GM11168 (cell line): ENCODE results near the gene CFAP119.

Experiments
- in situ Hi-C: fragments of 300-500 bp; cut with MboI; formaldehyde crosslinking; loops from one replicate; pipeline ENCODE4 v1.12.0; 2022; ENCODE audit warnings: low sequenced_read_pairs; ENCODE audit not compliant: unreplicated experiment

Gene CFAP119

DNA sequence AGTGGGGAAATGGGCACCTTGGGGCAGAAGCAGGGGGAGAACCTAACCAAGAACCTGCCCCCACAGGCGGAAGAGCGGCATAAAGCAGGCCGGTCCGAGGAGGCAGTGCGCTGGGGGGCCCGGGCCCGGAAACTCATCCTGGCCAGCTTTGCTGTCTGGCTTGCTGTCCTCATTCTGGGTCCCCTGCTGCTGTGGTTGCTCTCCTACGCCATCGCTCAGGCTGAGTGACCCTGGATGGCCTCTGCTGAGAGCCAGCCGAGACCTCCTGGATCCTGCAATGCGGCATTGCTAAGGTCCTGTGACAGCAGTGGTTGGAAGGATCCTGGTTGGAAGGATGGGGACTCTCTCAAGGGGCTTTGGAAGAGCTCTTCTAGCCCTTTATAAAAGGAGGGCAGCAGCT is 18.1 kb downstream of the CFAP119 start:
- in situ Hi-C loops = no loop called here

DNA sequence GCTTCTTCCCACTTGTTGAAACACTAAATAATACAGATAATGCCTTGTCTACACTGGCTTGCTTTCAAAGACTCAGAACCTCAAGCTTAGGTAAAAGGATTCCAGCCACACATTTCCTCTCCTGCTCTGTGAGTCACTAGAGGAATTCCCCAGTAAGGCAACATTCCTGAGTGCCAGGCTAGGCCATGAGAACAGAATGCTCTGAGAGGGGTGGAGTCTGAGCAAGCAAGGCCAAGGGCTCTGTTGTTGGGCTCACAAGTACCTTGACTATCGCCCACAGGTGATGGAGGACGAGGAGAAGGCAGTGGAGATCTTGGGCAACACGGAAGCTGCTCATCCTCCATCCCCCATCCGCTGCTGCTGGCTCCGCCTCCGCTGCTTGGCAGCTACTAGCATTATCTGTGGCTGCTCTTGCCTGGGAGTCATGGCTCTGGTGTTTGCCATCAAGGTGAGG is 20.4 kb downstream of the CFAP119 start:
- in situ Hi-C loops = no loop called here

DNA sequence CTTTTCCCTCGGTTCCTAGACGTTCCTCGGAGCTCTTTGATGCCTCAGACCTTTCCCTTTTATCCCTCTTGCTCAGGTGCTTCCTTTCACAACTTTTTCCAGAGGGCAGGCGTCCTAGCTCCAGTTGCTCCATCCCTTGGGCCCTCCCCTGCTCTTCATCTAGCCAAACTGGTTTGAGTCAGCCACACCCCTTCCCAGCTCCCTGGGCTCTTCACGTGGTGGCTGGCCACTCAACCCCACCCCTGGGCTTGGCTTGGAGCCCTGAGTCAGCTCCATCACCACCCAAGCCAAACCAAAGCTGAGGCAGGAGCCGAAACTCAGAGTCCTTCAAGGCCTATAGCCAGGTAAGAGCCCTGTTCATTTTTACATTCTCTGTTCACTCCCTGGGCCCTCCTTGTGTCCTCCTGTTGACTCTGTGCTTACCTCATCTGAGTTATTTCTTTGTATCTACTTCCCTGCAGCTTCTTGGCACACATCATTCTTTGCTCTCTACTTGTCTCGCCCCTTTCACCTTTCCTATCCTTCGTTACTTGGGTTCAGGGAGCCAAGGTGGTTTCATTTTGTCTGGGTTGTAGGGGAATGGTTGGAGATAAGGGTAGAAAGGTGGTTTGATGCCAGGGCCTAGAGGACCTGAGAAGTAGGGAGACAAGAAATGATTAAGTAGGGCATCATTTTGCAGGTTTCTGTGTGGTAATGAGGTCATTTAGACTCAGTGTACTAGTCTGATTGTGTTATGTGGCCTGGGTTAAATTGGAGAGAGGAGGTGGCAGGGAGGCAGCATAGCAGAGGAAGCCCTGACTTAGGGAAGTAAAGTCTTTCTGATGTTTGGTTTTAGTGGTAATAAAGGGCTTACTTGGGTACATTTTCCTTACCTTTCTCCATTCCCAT is 21.3 kb downstream of the CFAP119 start:
- in situ Hi-C loops = no loop called here

DNA sequence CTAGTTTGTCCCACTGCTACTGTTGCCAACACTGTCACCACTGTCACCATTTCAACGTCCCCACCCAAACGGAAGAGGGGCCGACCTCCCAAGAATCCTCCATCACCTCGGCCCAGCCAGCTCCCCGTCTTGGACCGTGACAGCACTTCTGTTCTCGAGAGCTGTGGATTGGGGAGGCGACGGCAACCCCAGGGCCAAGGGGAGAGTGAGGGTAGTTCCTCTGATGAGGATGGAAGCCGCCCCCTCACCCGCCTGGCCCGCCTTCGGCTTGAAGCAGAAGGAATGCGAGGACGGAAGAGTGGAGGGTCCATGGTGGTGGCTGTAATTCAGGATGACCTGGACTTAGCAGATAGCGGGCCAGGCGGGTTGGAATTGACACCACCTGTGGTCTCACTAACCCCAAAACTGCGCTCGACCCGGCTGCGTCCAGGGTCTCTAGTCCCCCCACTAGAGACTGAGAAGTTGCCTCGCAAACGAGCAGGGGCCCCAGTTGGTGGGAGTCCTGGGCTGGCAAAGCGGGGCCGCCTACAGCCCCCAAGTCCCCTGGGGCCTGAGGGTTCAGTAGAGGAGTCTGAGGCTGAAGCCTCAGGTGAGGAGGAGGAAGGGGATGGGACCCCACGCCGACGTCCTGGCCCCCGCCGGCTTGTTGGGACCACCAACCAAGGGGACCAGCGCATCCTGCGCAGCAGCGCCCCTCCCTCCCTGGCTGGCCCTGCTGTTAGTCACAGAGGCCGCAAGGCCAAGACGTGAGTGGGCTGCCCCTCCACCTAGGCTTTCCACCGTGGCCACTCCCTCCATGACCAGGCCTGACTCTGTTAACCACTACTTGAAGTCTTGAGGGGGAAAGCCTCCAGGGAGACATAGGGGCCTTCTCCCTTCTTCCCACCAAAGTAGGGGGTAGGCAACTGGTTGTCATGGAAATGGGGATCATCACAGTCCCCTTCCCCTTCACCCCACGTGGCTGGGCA is 22.6 kb downstream of the CFAP119 start:
- in situ Hi-C loops = no loop called here

DNA sequence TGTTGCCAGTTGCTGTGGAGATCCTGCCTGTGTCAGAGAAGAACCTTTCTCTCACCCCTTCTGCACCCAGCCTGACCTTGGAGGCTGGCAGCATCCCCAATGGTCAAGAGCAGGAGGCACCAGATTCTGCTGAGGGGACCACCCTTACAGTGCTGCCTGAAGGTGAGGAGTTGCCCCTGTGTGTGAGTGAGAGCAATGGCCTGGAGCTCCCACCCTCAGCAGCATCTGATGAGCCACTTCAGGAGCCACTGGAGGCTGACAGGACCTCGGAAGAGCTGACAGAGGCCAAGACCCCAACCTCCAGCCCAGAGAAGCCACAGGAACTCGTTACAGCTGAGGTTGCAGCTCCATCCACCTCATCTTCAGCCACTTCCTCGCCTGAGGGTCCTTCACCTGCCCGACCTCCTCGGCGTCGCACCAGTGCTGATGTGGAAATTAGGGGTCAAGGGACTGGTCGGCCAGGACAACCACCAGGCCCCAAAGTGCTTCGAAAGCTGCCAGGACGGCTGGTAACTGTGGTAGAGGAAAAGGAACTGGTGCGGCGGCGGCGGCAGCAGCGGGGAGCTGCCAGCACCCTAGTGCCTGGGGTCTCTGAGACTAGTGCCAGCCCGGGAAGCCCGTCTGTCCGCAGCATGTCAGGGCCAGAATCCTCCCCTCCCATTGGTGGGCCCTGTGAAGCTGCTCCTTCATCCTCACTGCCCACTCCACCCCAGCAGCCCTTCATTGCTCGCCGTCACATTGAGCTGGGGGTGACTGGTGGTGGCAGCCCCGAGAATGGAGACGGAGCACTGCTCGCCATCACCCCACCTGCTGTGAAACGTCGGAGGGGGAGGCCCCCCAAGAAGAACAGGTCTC is 23.8 kb downstream of the CFAP119 start:
- in situ Hi-C loops = no loop called here

DNA sequence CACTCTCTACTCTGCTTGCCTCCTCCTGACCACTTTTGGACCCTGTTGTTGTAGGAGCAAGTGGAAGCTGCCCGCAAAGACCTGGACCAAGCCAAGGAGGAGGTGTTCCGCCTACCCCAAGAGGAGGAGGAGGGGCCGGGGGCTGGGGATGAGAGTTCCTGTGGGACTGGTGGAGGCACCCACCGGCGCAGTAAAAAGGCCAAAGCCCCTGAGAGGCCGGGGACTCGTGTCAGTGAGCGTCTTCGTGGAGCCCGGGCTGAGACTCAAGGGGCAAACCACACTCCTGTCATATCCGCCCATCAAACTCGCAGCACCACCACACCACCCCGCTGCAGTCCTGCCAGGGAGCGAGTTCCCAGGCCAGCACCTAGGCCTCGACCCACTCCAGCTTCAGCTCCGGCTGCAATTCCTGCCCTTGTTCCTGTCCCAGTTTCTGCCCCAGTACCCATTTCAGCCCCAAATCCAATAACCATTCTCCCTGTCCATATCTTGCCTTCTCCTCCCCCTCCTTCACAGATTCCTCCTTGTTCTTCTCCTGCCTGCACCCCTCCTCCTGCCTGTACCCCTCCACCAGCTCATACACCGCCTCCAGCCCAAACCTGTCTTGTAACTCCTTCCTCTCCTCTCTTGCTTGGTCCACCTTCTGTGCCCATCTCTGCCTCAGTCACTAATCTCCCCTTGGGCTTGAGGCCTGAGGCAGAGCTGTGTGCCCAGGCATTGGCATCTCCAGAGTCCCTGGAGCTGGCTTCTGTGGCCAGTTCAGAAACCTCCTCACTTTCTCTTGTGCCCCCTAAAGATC is 24.7 kb downstream of the CFAP119 start:
- in situ Hi-C loops = no loop called here

DNA sequence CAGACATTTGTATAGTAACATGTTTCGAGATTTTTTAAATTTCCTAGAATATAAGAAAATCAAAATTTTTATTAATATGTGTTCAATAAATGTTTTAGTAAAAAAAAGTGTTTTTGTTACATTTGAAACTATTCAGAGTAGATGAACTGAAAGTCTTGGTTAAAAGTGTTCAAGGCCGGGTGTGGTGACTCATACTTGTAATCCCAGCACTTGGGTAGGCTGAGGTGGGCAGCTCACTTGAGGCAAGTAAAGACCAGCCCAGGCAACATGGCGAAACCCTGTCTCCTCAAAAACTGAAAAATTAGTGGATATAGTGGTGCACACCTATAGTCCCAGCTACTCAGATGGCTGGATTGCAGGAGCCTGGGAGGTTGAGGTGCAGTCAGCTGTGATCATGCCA is 30.5 kb downstream of the CFAP119 start:
- in situ Hi-C loops = no loop called here

DNA sequence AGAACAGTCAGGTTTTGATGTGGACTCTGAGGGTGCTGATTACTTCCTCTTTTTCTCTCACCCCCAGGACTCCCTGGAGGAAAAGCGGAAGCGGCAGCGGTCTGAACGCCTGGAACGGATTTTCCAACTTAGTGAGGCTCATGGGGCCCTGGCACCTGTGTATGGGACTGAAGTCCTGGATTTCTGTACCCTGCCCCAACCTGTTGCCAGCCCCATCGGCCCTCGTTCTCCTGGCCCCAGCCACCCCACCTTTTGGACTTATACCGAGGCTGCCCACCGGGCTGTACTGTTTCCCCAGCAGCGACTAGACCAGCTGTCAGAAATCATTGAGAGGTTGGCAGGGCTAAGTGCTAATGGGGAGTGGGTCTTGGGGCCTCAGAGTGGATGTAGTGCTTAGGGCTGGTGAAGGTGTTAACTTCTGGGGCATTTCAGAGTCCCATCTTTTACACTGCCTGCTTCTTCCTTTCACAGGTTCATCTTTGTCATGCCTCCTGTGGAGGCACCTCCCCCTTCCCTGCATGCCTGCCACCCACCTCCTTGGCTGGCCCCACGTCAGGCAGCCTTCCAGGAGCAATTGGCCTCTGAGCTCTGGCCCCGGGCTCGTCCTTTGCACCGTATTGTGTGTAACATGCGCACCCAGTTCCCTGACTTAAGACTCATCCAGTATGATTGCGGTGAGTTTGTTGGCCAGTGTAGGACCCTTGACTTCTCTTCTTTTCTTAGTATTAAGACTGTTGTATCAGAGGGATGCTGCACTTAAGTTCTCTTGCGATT is 32.8 kb downstream of the CFAP119 start:
- in situ Hi-C loops = no loop called here

DNA sequence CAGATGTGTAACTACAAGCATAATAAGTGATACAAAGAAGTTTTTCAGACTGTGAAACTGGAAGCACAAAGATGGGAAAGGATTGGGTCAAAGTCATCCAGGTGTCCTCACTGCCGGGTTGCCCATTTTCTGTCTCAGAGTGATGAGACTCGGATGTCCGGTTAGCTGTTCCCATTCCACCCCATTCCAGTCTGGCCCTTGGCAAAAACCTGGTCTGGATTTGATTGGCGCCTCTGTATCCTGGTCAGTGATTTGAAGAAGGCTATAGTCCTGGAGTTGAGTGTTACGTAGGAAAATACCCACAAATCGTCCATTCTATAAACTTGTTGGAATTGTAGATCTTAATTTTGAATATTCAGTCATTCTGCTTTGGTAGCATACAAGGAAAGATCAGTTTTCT is 33.5 kb downstream of the CFAP119 start:
- in situ Hi-C loops = no loop called here

DNA sequence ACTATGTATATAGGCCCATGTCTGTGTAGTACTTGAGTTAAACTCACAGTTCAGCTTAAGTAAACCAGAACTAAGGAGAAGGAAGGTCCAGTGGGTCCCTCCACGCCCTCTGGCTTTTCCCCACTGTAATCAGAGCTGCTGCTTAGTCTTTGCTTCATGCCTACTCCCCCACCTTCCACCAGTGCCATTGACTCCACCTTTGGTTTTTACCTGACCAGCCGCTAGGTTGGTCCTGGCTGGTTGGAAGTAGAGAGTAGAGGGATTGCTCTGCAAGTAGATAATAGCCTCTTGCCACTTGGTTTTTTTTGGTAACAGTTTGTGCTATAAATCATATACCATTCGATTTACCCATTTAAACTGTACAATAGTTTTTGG is 36.5 kb downstream of the CFAP119 start:
- in situ Hi-C loops = no loop called here

DNA sequence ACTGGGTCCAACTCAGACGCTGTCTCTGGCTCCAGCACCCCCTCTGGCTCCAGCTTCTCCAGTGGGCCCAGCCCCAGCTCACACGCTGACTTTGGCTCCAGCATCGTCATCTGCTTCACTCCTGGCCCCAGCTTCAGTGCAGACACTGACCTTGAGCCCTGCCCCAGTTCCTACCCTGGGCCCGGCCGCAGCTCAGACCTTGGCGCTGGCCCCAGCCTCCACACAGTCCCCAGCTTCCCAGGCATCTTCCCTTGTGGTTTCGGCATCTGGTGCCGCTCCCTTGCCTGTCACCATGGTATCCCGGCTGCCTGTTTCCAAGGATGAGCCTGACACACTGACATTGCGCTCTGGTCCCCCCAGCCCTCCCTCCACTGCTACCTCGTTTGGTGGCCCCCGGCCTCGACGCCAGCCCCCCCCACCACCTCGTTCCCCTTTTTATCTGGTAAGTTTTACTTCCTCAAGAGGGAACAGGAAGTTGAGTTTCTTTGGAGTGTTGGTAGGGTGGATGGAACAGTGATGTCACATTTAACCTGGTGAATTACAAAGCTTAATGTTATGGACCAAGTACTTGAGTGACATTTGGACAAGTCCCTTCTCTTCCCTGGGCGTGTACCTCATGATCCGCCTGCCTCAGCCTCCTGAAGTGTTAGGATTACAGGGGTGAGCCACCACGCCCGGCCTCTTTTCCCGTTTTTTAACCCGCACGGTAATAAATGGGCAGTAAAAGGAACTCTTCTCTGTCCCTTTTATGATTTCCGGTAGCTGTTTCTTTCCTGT is 37.0 kb downstream of the CFAP119 start:
- in situ Hi-C loops = no loop called here

DNA sequence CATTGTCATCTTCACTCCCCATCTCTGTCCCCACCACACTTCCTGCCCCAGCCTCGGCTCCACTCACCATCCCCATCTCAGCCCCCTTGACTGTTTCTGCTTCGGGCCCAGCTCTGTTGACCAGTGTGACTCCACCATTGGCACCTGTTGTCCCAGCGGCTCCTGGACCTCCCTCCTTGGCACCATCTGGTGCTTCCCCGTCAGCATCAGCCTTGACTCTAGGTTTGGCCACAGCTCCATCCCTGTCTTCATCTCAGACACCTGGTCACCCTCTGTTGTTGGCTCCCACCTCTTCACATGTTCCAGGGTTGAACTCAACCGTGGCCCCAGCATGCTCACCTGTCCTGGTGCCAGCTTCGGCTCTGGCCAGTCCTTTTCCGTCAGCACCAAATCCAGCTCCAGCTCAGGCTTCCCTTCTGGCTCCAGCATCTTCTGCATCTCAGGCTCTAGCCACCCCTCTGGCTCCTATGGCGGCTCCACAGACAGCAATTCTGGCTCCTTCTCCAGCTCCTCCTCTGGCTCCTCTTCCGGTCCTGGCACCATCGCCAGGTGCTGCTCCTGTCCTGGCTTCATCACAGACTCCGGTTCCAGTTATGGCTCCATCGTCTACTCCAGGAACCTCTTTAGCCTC is 38.0 kb downstream of the CFAP119 start:
- in situ Hi-C loops = no loop called here

DNA sequence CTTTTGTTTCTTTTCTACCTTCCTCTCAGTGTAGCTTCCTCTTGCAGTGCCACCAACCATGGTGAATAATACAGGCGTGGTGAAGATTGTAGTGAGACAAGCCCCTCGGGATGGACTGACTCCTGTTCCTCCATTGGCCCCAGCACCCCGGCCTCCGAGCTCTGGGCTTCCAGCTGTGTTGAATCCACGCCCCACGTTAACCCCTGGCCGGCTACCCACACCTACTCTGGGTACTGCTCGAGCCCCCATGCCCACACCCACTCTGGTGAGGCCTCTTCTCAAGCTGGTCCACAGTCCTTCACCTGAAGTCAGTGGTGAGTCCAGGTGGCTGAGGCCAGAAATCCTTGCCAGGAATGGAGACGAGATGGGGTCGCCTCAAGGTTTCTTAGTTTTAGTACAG is 38.9 kb downstream of the CFAP119 start:
- in situ Hi-C loops = no loop called here

DNA sequence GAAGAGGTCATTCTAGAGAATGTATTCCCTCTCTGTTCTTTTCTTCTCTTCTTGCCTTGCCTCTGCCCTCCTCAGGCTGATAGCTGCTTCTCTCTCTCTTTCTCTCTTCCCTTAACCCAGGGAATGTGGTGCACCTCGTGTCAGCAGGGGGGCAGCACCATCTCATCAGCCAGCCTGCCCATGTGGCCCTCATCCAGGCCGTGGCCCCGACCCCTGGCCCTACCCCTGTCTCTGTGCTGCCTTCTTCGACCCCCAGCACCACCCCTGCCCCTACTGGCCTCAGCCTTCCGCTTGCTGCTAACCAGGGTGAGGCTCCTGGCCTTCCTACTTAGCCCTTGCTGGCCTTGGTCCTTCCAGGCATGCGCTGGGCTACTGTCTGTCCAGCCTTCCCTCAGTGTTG is 39.4 kb downstream of the CFAP119 start:
- in situ Hi-C loops = no loop called here

DNA sequence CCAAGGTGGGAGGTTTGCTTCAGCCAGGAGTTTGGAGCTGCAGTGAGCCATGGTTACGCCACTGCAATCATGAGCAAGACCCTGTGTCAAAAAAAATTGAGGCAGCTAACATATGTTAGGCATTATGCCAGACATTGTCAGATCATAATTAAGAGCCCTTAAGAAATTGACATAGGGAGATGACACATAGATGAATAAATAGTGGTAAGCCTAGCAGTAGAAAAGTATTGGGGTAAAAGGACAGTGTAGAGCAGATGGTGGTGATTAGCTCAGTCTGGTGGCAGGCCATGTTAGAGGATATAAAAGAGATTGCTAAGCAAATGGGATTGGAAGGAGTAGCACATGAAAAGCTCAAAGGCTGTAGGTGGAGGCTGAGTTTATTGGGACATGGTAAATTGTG is 40.3 kb downstream of the CFAP119 start:
- in situ Hi-C loops = no loop called here

DNA sequence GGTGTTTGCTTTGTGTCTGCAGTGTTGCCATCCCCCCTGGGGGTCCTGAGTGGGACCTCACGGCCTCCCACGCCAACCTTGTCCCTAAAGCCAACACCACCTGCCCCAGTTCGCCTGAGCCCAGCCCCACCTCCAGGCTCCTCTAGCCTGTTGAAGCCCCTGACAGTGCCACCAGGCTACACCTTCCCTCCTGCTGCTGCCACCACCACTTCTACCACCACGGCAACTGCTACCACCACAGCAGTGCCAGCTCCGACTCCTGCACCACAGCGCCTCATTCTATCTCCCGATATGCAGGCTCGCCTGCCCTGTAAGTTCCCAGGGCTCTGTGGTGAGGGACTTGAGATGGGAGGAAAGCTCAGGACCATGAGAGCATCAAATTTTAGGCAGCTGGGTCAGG is 40.7 kb downstream of the CFAP119 start:
- in situ Hi-C loops = no loop called here

DNA sequence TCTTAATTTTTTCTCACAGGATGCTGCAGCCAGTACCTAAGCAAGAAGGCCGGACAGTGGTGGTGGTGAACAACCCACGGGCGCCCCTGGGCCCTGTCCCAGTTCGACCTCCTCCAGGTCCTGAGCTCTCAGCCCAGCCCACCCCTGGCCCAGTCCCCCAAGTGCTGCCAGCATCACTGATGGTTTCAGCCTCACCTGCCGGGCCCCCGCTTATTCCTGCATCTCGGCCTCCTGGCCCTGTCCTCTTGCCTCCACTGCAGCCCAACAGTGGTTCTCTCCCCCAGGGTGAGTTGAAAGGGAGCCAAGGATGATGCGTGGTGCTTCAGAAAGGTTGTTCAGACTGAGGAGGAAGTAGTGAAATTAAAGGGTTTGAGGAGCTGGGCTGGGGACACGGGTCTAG is 41.2 kb downstream of the CFAP119 start:
- in situ Hi-C loops = no loop called here

DNA sequence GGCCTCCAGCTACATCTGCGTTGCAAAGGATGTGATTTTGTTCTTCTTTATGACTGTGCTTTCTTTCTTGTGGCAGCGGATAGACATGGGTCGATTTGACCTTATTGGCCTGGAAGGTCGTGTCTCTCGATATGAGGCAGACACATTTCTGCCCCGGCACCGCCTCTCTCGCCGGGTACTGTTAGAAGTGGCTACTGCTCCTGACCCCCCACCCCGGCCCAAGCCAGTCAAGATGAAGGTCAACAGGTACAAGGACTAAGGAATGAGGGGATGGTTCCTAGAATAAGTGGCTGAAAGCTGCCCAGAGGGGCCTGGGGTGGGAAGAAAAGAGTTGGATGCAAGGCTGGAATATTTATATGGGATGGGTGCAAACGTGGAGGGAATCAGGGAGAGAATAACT is 41.8 kb downstream of the CFAP119 start:
- in situ Hi-C loops = no loop called here
